ENCODE measurements around the gene ZBTB18. TPM values are rescaled to one million over a fixed set of nuclear protein-coding genes. Genes with fewer than 3 reads are reported as not detected.

Gene ZBTB18
- polyA plus RNA-seq, 3 donors = 3.0 to 45.5 (median 3.6) TPM

DNA sequence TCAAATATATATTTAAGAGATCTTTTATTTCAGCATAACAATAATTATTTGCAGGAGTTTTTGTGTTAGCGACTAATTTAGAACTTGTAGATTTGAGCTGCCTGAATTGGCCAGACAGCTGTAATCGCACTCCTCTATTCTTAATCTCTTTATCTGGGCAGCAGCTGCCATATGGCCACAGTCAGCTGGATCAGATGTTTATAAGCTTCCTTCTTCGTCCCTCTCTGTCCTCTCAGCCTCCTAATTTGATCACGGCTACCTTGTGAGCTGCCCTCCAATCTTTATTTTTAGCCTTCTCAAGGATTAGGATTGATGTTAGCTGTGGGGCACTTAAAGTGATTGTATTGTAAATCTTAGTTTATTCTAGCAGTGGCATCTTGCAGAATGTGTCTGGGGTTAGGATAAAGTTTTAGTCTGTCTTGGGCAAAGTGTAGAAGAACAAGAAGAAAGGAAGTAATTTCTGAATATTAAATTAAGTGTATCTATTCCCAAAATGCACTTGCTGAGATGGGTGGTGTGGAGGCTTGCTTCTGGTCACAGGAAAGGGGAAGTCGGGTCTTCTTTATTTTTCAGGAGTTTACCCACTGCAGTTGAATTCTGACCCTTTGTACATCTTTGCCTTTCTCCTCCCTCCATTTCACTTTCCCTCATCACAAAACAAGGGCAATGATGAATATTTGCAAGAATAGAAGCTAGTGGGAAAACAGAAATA lies 1.1 kb downstream of the ZBTB18 start:
- peaks cover 9 to 12% of the 10 kb centered on the region in 2 donors for H3K36me3 Mint-ChIP-seq
- H3K79me2 ChIP-seq (ENCODE audit: insufficient read depth, low read length) = peaks cover 73% of the 10 kb centered on the region
- H2AFZ ChIP-seq (ENCODE audit: insufficient read depth, low read depth, low read length, poor library complexity, severe bottlenecking) = no peak overlapping the region
- H3K9ac ChIP-seq (ENCODE audit: insufficient read depth, low read length, poor library complexity, severe bottlenecking) = peak overlapping the region; percentile 41
- H3K36me3 ChIP-seq (replicated peaks in 1 of 2; ENCODE audit: control insufficient read depth in 1 of 2, insufficient read depth in 2 of 2, low read length in 2 of 2) = peaks cover 31 to 37% of the 10 kb centered on the region in 2 donors
- peak; percentile 21 to 35 (median 24) for DNase-seq
- peak overlapping the region; percentile 12 to 88 for H3K27ac ChIP-seq (ENCODE audit: low read depth in 1 of 2, low read length in 2 of 2)
- H4K20me1 ChIP-seq (ENCODE audit: insufficient read depth, low read length) = peaks cover 59% of the 10 kb centered on the region
- H3K4me2 ChIP-seq (replicated peaks; ENCODE audit: extremely low read depth, low read length, poor library complexity, severe bottlenecking) = peak overlapping the region; percentile 79
- peaks cover 5% of the 10 kb centered on the region for H3K4me1 Mint-ChIP-seq
- H3K27ac Mint-ChIP-seq = no peak overlapping the region
- TF ChIP-seq, protein P1, sequence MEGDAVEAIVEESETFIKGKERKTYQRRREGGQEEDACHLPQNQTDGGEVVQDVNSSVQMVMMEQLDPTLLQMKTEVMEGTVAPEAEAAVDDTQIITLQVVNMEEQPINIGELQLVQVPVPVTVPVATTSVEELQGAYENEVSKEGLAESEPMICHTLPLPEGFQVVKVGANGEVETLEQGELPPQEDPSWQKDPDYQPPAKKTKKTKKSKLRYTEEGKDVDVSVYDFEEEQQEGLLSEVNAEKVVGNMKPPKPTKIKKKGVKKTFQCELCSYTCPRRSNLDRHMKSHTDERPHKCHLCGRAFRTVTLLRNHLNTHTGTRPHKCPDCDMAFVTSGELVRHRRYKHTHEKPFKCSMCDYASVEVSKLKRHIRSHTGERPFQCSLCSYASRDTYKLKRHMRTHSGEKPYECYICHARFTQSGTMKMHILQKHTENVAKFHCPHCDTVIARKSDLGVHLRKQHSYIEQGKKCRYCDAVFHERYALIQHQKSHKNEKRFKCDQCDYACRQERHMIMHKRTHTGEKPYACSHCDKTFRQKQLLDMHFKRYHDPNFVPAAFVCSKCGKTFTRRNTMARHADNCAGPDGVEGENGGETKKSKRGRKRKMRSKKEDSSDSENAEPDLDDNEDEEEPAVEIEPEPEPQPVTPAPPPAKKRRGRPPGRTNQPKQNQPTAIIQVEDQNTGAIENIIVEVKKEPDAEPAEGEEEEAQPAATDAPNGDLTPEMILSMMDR (IDR thresholded peaks at IDR 0.05) = no peak
- H3K4me3 Mint-ChIP-seq = no peak overlapping the region
- H3K4me3 ChIP-seq (replicated peaks in 1 of 3; ENCODE audit: low read depth in 2 of 3, low read length in 3 of 3) = peak overlapping the region in 1 of 3 experiments; percentile 88
- WGBS (ENCODE audit: insufficient coverage) = 8% methylated on average over 2 of the region's 5 CpGs
- no peaks in the 10 kb centered on the region for H3K9me3 Mint-ChIP-seq
- H3K4me1 ChIP-seq (ENCODE audit: control insufficient read depth in 1 of 2, insufficient read depth in 2 of 2, low read length in 2 of 2) = peaks cover 33 to 38% of the 10 kb centered on the region in 2 donors
- H3K27me3 Mint-ChIP-seq (ENCODE audit: low read depth in 3 of 3) = peaks cover 0 to 2% (median 0%) of the 10 kb centered on the region in 3 donors
- H3K9me3 ChIP-seq (replicated peaks in 1 of 2; ENCODE audit: control insufficient read depth in 1 of 2, insufficient read depth in 1 of 2, low read length in 2 of 2) = no peaks in the 10 kb centered on the region
- no peaks in the 10 kb centered on the region for H3K27me3 ChIP-seq (ENCODE audit: control insufficient read depth in 2 of 2, insufficient read depth in 2 of 2, low read length in 2 of 2)
- intact Hi-C loops (cut with micrococcal nuclease) = loop anchor here (5.0 to 10.0 kb wide), 4 partner anchors 85 to 593 kb away; no protein-coding TSS in a partner anchor

GRCh38 chr1:244052728-244053312 lies 1.7 kb downstream of the ZBTB18 start:
- Mint-ChIP-seq H3K27ac (no peak overlapping the region), H3K9me3 (no peaks in the 10 kb centered on the region), H3K4me3 (no peak overlapping the region), H3K36me3 (peaks cover 15 to 19% of the 10 kb centered on the region in 2 donors), H3K4me1 (peaks cover 4% of the 10 kb centered on the region), H3K27me3 (ENCODE audit: low read depth in 3 of 3) (peaks cover 0 to 2% (median 0%) of the 10 kb centered on the region in 3 donors)
- peak overlapping the region in 1 of 3 experiments; percentile 88 for H3K4me3 ChIP-seq (replicated peaks in 1 of 3; ENCODE audit: low read depth in 2 of 3, low read length in 3 of 3)
- H3K4me2 ChIP-seq (replicated peaks; ENCODE audit: extremely low read depth, low read length, poor library complexity, severe bottlenecking) = peak overlapping the region; percentile 79
- H3K9me3 ChIP-seq (replicated peaks in 1 of 2; ENCODE audit: control insufficient read depth in 1 of 2, insufficient read depth in 1 of 2, low read length in 2 of 2) = no peaks in the 10 kb centered on the region
- peaks cover 31 to 44% of the 10 kb centered on the region in 2 donors for H3K36me3 ChIP-seq (replicated peaks in 1 of 2; ENCODE audit: control insufficient read depth in 1 of 2, insufficient read depth in 2 of 2, low read length in 2 of 2)
- no peak overlapping the region for H2AFZ ChIP-seq (ENCODE audit: insufficient read depth, low read depth, low read length, poor library complexity, severe bottlenecking)
- WGBS (ENCODE audit: insufficient coverage) = no CpG with 5 or more reads among the region's 6 CpGs
- TF ChIP-seq, protein P1 (IDR thresholded peaks at IDR 0.05) = no peak
- no peak for DNase-seq
- peak overlapping the region in 1 of 2 donors; percentile 88 for H3K27ac ChIP-seq (ENCODE audit: low read depth in 1 of 2, low read length in 2 of 2)
- H3K27me3 ChIP-seq (ENCODE audit: control insufficient read depth in 2 of 2, insufficient read depth in 2 of 2, low read length in 2 of 2) = no peaks in the 10 kb centered on the region
- H4K20me1 ChIP-seq (ENCODE audit: insufficient read depth, low read length) = peaks cover 65% of the 10 kb centered on the region
- intact Hi-C loops (cut with micrococcal nuclease) = loop anchor here (5.0 to 10.0 kb wide), 4 partner anchors 86 to 592 kb away; no protein-coding TSS in a partner anchor
- H3K4me1 ChIP-seq (ENCODE audit: control insufficient read depth in 1 of 2, insufficient read depth in 2 of 2, low read length in 2 of 2) = peaks cover 32 to 35% of the 10 kb centered on the region in 2 donors
- no peak overlapping the region for H3K9ac ChIP-seq (ENCODE audit: insufficient read depth, low read length, poor library complexity, severe bottlenecking)
- peaks cover 73% of the 10 kb centered on the region for H3K79me2 ChIP-seq (ENCODE audit: insufficient read depth, low read length)

All from CD14-positive monocyte (primary cell).